ENCODE measurements around the gene PRKCZ. TPM values are rescaled to one million over a fixed set of nuclear protein-coding genes. Genes with fewer than 3 reads are reported as not detected.

The PRKCZ gene
- total RNA-seq, 1 experiment from 2014 or later: not detected

DNA sequence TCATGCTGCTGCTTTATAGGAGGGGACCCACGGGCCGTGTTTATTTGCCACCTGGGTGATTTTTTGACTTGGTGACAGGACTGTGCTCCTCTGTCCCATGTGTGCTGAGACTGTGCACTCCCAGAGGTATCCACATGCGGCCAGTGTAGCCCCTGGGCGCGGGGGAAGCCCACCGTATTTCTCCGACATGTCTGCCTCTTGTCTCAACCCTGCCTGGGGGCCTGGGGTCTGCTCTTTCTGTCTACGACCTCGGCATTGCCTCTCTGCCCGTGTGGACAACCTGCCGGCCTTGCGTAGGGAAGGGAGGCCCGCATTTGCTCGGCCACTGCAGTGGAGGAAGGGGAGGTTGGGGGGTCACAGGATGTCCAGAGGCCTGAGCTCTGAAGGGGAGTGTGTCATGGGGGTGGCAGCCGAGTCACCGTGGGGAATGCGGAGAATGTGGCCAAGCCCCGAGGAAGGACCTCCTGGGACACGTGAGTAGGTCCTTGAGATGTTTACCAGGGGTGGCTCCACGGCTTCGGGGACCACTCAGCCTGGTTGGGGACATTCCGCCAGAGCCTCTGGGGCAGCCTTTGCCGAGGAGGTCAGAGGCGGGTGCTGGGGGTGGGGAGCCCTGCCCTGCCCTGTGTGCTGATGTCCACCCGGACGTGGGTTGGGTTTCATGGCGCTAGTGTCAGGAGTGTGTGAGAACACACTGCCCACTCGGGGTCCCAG is 11.0 kb downstream of the PRKCZ start:
- DNase-seq (ENCODE audit: low read depth): no peak

DNA sequence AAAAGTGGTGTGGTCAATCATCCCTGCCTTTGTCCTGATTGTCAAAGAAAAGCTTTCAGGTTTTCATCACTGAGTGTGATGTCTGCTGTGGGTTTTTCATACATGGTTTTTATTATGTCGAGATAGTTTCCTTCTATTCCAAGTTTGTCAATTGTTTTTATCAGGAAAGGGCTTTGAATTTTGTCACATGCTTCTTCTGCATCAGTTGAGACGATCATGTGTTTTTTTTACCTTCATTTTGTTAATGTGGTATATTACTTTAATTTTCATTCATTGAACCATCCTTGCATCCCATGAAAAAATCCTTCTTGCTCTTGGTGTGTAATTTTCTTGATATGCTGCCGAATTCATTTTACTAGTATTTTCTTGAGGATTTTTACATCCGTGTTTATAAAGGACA is 15.5 kb downstream of the PRKCZ start:
- DNase-seq (ENCODE audit: low read depth): no peak

DNA sequence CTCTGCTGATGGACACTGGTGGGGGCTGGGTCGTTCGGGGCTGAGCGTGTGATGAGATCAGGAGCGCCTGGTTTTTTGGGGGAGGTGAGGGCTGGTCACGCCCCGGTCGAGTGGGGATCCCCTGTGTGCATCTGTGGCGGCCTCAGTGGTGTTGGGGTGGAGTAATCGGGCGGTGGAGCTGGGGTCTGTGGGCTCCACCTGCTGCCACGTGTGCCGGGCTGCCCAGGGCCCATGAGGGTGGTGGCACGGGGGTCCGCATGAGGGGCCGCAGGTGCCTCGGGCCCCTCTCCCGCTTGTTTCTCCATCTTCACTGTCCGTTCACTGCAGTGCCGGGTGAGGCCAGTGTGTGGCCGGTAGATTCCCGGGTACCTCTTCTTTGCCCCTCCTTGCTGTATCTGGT is 17.2 kb downstream of the PRKCZ start:
- DNase-seq (ENCODE audit: low read depth): no peak

DNA sequence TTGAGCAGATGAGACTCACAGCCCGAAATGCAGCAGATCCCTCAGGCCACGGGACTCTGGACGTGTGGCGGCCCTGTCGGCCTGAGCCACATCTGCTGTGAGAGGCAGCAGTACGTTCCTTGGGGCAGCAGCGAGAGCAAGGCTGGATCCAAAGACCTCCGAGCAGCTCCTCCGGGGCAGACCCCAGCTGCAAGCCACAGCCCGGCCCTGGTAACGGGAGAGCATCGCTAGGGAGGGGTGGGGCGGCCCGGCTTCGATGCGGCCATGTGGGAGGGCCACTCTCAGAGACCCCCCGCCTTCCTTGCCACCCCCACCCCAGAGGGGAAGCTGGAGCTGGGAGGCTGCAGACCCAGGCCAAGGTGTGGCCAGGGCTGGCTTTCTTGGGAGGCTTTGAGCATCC is 17.8 kb downstream of the PRKCZ start:
- DNase-seq (ENCODE audit: low read depth): no peak

DNA sequence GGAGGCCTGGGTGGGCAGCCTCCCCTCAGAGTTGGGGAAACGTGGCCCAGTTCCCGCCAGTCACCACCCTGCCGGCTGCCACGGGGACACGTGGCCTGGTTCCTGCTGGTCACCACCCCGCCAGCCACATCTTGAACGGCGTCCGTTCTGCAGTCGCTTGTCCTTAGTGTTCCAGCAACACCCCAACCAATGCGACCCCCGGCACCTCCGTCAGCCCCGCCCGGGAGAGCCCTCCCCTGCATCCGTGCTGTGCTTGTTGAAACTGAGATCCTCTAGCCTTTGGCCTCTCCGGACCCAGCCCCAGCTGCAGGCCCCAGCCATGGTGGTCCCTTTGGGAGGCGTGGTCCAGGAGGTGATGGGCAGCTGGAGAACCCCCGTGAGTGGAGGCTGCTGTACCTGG is 18.7 kb downstream of the PRKCZ start:
- no peak for DNase-seq (ENCODE audit: low read depth)

DNA sequence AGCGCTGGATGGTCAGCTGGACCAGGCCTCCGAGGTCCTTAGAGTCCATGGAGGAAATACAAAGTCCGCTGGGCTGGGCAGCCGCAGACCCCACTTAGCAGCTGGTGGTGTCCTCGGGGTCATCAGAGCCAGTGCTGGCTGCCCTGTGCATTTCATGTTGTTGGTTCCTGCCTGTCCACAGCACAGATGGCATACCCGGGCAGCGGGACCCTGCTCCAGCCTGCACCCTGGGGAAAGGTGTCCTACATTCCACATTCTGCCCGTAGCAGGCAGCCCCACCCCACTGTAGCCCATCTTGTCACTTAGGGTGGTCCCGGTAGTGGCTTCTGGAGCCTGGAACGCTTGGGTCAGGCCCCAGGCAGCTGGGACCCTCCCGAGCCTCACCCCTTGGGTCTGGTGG is 19.8 kb downstream of the PRKCZ start:
- no peak for DNase-seq (ENCODE audit: low read depth)

DNA sequence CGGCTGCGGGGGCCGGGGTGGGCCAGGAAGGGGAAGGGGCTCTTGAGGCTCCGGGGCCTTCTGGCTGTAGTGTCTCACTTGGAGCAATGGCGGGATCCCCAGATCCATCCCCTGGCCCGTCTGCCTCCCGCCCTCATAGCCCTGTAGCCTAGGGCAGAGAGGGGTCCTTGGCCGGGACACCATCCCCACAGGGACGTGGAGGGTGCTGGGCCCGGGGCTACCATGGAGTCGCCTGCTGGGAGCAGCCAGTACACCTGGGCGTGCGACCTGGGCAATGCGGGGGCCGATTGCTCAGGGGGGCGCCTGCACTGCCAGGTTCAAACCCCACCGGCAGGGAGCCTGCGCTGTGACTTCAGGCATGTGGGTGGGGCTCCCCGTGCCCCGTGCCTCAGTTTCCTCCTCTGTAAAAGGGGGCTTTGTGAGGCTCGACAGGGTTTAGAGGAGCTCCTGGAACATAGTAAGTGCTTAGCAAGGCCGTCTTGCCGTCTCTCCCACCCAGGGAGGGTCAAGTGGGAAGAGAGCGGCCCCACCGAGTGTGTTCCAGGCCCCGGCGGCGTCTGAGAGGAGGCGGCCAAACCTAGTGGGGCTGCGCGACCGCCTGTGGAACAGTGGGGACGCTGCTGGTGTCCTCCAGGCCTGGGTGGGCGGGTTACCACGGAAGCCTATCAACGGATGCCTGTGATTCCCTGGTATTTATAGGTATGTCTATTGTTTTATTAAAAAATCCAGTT is 20.8 kb downstream of the PRKCZ start:
- DNase-seq (ENCODE audit: low read depth): no peak

DNA sequence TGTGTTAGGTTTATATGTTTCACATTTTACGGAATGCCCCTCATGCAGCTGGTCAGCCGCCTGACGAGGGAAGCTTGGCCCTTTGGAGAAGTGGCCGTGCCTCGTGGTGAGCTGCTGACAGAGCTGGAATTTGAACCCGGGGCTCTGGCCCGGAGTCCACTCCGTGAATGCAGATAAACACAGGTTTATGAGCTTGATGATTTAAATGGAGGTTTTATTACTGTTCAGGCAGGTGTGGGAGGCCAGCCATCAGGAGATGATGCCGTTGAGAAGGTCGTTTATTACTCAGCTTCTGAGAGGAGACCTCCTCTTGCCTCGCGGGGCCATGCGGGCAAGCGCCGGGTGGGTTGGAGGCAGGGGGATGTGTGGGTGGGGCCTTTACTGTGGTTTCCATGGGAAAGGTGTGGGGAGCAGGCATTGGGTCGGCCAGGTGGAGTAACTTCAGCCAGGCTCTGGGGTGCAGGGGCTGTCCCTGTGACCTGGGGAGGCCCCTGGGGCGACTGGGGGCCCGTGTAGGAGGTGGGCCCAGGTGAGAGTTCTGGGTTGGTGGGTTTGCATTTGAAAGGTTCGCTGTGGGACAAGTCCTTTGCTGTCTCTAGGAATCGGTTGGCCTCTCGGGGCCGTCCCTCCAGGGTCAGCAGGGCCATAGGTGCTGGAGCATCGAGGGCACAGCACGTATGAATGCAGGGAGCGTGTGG is 22.0 kb downstream of the PRKCZ start:
- DNase-seq (ENCODE audit: low read depth): no peak

DNA sequence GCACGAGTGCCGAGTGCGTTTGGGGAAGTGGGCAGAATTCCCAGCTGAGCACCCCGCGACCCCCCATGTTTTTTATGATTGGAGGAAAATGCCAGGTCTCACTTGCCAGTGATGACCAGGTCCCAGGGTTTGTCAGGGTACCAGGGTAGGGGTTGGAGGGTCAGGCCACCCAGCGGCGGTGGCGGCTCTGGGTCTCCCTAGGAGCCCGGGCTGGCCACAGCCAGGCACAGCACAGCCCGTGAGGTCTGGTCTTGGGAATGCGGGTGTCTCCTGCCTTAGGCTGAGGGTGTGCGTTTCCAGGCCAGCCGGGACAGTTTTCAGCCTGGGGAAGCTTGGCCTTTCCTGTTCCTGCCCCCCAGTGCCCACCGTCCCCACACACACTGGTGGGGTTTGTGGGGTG is 22.7 kb downstream of the PRKCZ start:
- DNase-seq (ENCODE audit: low read depth): no peak

DNA sequence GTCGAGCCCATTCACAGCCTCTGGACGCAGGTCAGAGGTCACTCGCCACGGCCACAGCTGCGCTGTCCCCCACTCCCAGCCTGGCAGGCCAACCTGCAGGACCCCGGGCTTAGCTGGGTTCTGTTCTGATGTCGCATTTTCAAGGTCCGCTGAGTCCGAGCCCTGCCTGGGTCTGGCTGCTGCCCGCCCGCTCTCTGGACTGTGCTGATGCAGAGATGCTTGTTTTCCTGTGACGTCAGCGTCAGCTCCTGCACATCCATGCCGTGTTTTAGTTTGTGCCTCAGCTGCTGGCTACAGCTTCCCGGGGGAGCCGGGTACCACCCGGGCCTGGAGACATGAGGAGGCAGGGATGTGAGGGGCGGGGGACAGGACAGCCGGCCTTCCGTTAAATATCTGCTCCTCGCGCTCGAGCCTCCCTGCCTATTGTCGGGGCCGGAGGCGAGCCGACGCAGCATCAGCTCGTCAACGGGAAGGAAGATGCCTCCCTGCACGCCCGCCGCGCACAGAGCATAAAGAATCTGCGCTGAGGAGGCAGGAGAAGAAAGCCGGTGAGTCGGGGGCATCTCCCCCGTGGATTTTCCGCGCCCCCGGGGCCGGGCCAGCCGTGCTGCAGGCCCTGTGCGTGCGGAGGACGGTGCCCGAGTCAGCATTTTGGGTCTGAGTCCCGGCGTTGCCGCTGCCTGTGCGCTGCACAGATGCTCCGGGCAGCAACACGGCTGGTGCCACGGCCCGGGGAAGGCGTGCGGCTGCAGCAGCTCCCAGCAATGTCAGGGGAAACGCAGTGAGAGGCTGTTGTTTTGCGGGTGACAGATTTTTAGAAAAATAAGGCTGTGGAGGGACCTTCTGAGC is 23.4 kb downstream of the PRKCZ start:
- no peak for DNase-seq (ENCODE audit: low read depth)

DNA sequence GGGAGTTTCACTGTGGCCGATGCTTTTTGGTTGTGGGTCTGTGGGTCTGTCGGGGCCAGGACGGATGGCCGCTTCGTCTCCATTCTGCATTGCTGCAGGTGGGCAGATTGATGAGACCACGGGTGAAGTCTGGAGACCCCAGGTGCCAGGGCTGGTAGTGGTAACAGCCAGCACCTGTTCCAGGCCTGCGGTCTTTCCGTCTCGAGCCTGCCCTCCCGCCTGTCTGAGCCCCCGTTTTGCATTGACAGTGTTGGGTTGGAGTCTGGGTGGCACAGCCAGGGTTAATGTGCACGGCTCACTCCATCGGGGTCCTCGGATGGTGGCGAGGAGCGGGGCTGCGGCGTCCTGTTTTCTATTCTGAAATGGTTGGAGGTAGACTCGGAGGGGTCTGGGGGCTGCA is 24.2 kb downstream of the PRKCZ start:
- DNase-seq (ENCODE audit: low read depth): no peak

DNA sequence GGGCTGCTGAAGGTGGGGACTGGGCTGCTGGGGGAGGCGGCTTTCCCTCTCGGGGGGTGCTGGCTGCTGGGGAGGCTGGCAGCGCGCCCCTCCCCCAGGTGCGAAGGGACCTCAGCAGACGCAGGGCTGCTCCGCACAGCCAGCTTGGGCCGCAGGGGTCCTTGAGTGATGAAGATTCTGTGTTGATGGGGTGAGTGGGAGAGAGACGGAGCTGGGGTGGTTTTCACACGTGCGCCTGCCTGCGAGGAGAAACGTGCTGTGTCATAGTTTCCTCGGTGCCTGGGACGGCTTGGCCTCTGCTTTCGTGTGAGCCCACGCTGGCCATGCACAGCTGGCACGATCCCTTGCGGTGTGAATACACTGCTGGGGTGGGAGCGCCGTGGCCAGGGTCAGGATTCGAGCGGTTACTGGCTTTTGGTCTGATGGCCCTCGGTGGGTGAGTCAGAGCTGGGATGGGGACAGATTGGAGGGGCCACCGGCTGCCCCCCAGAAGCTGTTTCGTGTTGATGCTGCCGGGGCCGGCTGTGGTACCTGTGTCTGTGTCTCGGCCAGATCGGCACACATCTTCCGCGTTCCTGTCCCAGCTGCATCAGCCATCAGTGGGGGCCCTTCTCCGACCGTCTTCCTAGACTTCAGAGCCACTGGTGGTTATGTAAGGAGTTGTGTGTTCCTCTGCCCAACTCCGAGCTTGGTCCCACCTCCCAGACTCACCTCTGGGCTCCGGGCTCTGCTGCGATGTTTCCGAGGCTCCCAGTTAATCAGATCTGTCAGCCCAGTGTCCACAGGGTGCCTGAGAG is 24.9 kb downstream of the PRKCZ start:
- DNase-seq (ENCODE audit: low read depth): no peak

DNA sequence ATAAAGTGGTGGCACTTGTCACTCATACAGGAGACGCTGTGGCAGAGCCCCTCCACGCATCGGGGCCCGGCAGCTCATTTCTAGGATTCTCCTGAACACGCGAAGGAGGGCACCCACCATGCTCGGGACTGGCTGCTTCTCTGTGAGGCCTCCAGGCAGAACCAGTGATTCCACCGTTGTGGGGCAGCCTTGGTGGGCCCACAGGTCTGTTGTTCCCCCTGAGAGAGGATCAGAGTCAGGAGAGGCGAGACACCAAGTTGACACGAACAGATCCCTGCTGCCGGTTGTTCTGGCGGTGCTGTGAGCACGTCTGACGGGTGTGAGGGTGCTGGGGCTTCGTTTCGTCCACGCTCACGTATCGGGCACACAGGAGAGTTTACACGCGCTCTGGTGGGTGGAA is 26.6 kb downstream of the PRKCZ start:
- no peak for DNase-seq (ENCODE audit: low read depth)

DNA sequence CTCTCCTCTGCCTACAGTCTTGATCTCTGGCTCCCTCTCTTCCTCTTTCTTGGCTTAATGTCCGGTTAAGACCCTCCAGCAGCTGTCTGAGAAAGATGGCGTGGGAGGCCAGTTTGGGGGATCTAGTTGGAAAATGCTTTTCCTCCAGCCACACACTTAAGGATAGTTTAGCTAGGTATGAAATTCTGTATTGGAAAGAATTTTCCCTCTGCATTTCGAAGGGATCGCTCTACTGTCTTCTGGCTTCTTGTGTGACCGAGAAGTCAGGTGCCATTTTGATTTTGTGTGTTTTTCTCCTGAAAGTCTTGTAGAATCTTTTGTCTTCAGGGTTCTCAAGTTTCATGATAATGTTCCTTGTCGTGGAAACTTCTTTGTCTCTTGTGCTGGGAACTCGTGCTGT is 28.0 kb downstream of the PRKCZ start:
- DNase-seq (ENCODE audit: low read depth): no peak

DNA sequence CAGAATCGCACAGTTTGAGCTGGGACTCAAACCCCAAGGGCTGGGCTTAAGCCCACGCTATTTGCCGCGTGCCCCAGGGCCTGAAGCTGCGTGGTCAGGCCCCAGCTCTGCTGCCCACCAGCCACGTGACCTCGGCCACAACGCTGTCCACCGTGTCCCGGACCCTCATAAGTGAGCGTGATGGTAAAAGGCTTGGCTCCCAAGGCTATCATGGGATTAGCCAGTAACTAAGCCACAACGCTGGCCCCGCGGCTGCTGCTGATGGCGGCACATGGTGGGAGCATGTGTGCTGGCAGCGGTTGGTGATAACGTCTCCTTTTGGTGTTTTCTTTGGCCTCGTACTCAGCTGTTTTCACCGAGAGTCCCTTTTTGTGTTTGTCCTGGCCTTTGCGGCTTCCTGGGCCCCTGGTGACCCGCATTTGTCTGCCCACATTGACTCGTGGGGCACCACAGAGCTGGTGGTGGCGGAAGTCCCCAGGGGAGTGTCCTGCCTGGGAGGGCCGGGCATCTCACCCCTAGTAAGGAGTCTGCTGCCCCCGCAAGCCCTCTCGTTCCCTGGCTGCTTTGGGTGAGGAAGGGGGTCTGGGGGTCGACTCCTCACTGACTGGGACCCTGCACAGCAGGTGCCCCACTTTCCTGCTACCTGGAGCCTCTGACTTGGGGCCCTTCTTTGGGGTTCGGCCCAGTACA is 29.3 kb downstream of the PRKCZ start:
- DNase-seq (ENCODE audit: low read depth): no peak

DNA sequence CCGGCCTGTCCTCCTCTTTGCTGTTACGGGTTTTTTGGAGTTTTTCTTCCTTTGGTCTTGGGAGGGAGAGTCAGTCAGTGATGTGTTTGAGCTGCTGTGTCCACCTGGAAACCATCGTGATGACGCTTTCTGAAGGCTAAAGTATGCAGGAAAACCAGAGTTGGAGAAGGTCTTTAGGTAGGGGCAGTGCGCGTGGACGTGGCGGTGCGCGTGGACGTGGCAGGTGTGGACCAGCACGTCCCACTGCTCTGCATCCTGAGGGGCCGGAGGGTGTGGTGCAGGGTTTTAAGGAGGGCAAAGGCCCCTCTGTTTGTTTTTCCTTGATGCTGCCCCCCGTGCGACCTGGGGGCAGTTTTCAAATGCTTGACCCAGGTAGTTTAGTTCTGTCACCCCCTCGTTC is 29.9 kb downstream of the PRKCZ start:
- DNase-seq (ENCODE audit: low read depth): no peak

DNA sequence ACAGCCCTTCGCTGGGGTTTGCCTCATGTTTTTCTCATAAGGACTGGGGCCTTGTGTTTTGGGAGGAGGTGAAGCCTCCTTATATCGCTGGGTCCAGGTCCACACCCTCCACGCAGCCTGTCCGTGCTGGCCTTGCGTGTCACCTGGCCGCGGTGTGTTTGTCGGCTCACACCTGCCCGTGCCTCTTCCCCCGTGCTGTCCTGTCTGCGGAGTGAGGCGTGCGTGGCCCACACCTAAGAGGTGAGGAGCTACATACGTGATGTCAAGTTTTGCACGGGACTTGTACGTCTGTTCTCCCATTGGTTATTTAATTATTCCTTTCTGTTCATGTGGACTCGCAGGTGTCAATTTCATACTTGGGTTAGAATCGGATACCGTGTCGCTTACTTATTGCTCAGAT is 30.7 kb downstream of the PRKCZ start:
- DNase-seq (ENCODE audit: low read depth): no peak

DNA sequence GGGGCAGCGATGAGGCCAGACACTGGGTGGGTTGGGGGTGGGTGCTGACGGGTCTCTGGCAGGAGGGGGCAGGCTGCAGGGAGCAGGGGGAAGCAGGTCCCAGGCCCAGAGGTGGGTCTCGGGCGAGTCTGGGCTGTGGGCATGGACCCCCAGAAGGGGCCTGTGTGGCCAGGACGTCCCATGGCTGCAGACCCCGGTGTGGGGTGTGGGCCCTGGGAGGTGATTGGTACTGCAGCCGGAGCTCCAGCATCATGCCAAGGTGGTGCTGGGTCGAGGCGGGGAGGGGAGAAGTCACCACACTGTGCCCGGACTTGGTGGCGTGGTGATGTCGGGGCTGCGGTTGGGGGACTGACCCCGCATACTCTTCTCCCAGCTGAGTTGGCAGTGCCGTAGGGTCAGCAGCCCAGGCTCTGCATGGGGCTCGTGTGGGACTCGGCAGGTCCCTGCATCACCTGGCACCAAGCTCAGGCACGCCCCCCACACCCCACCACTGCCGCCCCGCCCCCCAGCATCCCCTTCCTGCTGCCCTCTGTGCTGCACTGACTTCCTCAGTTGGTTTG is 31.2 kb downstream of the PRKCZ start:
- DNase-seq (ENCODE audit: low read depth): no peak

DNA sequence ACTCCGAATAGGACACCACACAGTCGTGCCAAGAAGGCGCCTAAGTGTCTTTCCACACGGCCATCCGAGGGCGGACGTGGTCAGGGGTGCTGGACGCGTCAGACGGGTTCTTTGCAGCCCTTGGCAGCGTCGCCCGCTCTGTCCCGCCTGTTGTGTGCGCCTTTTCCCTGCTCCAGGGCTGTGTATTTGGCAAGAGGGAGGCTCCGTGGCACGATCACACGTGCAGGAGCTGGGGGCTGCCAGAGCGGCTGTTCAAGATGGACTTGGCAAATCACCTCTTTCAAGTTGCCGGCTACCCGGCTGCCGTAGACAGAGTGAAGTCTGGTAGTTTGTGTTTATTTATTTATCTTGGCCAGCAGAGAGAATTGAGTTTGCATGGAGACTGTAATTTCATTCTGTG is 31.9 kb downstream of the PRKCZ start:
- DNase-seq (ENCODE audit: low read depth): no peak

DNA sequence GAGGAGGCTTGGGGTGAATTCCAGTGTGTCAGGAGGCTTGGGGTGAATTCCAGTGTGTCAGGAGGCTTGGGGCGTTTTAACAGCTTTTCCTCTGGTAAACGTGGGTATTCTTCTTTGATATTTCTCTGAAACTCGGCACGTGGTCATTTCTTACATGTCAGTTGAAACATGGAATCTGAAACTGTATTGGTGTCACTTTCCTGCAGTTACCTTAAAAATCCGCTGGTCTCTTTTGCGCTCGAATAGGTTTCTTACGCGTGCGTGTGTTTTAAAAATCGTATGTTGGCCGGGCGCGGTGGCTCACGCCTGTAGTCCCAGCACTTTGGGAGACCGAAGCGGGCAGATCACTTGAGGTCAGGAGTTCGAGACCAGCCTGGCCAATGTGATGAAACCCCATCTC is 33.5 kb downstream of the PRKCZ start:
- no peak for DNase-seq (ENCODE audit: low read depth)
